ENCODE data around the gene FAAP20.

FAAP20 gene

DNA sequence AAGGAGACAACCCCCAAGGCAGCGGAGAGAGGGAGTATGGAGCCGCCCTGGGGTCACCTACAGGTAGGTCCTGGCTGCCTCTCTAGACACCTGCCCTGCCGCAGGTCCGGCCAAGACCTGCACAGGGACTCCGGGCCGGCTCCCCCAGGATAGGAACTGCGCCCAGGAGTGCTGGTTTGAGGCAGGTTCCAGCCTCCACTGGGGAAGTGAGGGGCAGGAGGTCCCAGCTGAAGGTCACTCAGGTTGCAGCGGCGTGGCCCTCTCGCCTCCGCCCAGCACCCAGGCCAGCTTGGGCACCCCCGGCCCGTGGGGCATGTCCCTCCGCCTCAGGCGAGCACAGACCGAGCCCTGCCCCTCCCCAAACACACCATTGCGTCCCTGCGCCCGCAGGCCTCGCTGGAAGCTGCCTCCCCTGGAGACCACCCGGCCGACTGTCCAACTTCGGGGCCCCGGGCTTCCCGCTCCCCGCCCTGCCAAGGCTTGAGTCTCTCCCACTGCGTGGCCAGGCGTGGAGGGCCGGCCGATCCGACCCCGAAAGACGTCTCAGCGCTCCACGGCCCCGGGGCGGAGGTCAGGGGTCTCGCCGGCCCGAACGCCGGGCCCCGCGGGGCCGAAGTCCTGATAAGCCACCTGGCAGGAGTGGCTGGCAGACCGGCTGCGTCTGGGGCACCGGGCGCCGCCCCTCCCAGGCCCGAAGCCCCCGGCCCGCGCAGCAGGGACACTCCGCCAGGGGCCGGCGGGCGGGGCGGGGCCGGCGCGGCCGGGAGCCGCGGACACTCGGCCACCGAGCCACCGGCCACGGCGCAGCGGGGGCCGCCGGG, 32.2 kb upstream of the FAAP20 start:
- H3K4me3 ChIP-seq (ENCODE audit: low read length), result peak overlapping the region; percentile 76
- H3K27me3 ChIP-seq (ENCODE audit: insufficient read depth, low read length), result no peaks in the 10 kb centered on the region
- H2AFZ ChIP-seq (ENCODE audit: low read depth, low read length), result no peak overlapping the region

GRCh38 chr1:2224631-2225428, 30.3 kb upstream of the FAAP20 start:
- Histone ChIP-seq H2AFZ (ENCODE audit: low read depth, low read length) (no peak overlapping the region), H3K4me1 (ENCODE audit: insufficient read depth, low read length) (peaks cover 3% of the 10 kb centered on the region), H3K4me3 (ENCODE audit: low read length) (no peak overlapping the region), H3K27me3 (ENCODE audit: insufficient read depth, low read length) (no peaks in the 10 kb centered on the region), H3K36me3 (ENCODE audit: insufficient read depth, low read length) (no peaks in the 10 kb centered on the region), H3K9me3 (ENCODE audit: low read length) (no peaks in the 10 kb centered on the region)

More for the DNA sequence above, 32.2 kb upstream of the FAAP20 start:
- no peaks in the 10 kb centered on the region for H3K9me3 ChIP-seq (ENCODE audit: low read length)
- peaks cover 12% of the 10 kb centered on the region for H3K4me1 ChIP-seq (ENCODE audit: insufficient read depth, low read length)
- no peaks in the 10 kb centered on the region for H3K36me3 ChIP-seq (ENCODE audit: insufficient read depth, low read length)

GRCh38 chr1:2224170-2224584, 29.6 kb upstream of the FAAP20 start:
- no peaks in the 10 kb centered on the region for H3K36me3 ChIP-seq (ENCODE audit: insufficient read depth, low read length)
- no peaks in the 10 kb centered on the region for H3K27me3 ChIP-seq (ENCODE audit: insufficient read depth, low read length)
- no peaks in the 10 kb centered on the region for H3K9me3 ChIP-seq (ENCODE audit: low read length)
- no peak overlapping the region for H2AFZ ChIP-seq (ENCODE audit: low read depth, low read length)
- H3K4me3 ChIP-seq (ENCODE audit: low read length), result no peak overlapping the region
- peaks cover 3% of the 10 kb centered on the region for H3K4me1 ChIP-seq (ENCODE audit: insufficient read depth, low read length)

DNA sequence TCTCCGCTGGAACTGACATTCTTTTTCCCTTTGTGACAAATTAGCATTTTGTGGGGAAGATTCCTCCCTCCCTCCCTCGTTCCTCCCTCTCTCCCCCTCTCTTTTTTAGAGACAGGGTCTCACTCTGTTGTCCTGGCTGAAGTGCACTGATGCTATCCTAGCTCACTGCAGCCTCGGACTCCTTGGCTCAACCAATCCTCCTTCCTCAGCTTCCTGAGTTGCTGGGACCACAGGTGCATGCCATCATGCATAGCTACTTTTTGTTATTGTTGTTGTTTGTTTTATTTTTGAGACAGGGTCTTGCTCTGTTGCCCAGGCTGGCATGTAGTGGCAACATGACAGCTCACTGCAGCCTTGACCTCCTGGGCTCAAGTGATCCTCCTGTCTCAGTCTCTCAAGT, 26.7 kb upstream of the FAAP20 start:
- Histone ChIP-seq H3K4me1 (ENCODE audit: insufficient read depth, low read length) (no peaks in the 10 kb centered on the region), H3K27me3 (ENCODE audit: insufficient read depth, low read length) (no peaks in the 10 kb centered on the region), H3K36me3 (ENCODE audit: insufficient read depth, low read length) (no peaks in the 10 kb centered on the region), H3K4me3 (ENCODE audit: low read length) (no peak overlapping the region), H2AFZ (ENCODE audit: low read depth, low read length) (no peak overlapping the region), H3K9me3 (ENCODE audit: low read length) (no peaks in the 10 kb centered on the region)

DNA sequence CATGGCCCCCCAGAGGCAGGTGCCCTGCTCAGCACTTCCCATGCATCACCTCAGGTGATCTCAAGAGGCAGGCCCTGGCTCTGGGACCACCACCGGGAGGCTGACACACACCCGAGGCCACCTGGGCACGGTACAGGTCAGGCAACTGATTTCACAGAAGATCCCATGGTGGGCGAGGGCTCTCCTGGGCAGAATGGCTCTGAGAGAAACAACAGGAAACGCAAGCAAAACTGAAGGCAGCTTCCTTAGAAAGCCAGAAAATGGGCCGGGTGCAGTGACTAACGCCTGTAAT, 22.1 kb upstream of the FAAP20 start:
- Histone ChIP-seq H2AFZ (ENCODE audit: low read depth, low read length) (no peak overlapping the region), H3K27me3 (ENCODE audit: insufficient read depth, low read length) (no peaks in the 10 kb centered on the region), H3K4me1 (ENCODE audit: insufficient read depth, low read length) (peaks cover 34% of the 10 kb centered on the region), H3K36me3 (ENCODE audit: insufficient read depth, low read length) (no peaks in the 10 kb centered on the region), H3K9me3 (ENCODE audit: low read length) (no peaks in the 10 kb centered on the region), H3K4me3 (ENCODE audit: low read length) (no peak overlapping the region)

GRCh38 chr1:2215909-2216766, 21.6 kb upstream of the FAAP20 start:
- no peak overlapping the region for H2AFZ ChIP-seq (ENCODE audit: low read depth, low read length)
- H3K27me3 ChIP-seq (ENCODE audit: insufficient read depth, low read length), result no peaks in the 10 kb centered on the region
- no peaks in the 10 kb centered on the region for H3K36me3 ChIP-seq (ENCODE audit: insufficient read depth, low read length)
- H3K9me3 ChIP-seq (ENCODE audit: low read length), result no peaks in the 10 kb centered on the region
- no peak overlapping the region for H3K4me3 ChIP-seq (ENCODE audit: low read length)
- peaks cover 34% of the 10 kb centered on the region for H3K4me1 ChIP-seq (ENCODE audit: insufficient read depth, low read length)

DNA sequence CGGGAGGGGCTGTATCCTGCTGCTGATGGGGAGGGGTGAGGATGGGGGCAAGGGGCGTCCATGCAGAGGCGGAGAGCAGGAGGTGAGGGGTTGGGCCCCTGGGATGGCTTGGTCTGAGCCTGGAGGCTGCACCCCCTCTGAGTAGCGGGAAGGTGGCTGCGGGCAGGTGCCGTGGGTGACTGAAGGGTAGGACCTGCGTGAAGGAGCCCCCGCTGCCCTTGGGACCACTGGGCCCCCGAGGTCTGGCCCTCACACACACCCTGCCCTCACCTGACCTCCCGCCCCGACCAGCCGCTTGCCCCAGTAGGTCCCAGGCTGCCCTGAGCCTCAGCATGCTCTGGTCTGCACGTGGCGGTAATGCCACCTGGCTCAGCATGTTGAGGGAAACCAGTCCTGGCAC, 20.8 kb upstream of the FAAP20 start:
- Histone ChIP-seq H2AFZ (ENCODE audit: low read depth, low read length) (no peak overlapping the region), H3K36me3 (ENCODE audit: insufficient read depth, low read length) (no peaks in the 10 kb centered on the region), H3K27me3 (ENCODE audit: insufficient read depth, low read length) (no peaks in the 10 kb centered on the region), H3K9me3 (ENCODE audit: low read length) (no peaks in the 10 kb centered on the region), H3K4me3 (ENCODE audit: low read length) (no peak overlapping the region), H3K4me1 (ENCODE audit: insufficient read depth, low read length) (peaks cover 34% of the 10 kb centered on the region)

GRCh38 chr1:2214541-2215241, 20.1 kb upstream of the FAAP20 start:
- Histone ChIP-seq H3K4me1 (ENCODE audit: insufficient read depth, low read length) (peaks cover 36% of the 10 kb centered on the region), H3K36me3 (ENCODE audit: insufficient read depth, low read length) (no peaks in the 10 kb centered on the region), H3K4me3 (ENCODE audit: low read length) (no peak overlapping the region), H3K27me3 (ENCODE audit: insufficient read depth, low read length) (no peaks in the 10 kb centered on the region), H2AFZ (ENCODE audit: low read depth, low read length) (no peak overlapping the region), H3K9me3 (ENCODE audit: low read length) (no peaks in the 10 kb centered on the region)

DNA sequence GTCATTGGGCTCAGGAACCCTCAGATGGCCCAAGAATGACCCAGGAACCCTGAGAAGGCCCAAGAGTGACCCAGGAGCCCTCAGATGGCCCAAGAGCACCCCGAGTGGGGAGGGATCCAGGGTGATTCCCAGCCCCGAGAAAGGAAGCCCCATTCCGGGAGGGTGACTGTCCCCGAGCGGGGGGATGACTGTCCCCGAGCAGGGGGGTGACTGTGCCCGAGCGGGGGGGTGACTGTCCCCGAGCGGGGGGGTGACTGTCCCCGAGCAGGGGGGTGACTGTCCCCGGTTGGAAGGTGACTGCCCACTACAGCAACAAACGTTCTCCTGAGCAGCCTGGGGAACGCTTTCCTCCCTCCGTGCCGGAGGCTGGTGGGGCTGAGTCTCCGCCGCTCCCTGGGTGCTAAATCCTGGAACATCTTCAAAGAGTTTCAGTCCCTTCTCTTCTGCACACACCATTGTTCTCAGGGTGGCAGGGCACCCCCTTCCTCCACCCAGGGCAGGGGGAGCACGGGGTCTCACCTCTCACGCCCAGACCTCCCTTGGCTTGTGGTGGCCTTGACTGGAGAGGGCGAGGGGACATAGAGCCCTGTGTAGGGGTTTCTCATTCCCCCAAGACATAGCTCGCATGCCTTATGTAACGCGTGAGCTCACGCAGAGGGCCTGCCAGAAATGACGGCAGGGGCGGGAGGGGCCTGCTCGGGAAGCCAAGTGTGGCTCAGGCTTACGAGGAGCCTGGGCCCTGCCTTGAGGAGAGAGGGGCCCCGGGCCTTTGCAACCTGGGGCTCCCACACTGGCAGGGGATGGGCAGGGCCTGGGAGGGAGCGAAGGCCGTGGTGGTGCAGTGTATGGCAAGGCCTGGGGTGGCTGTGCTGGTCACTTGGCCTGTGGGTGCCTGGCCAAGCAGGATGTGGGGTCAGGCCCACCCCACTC, 19.3 kb upstream of the FAAP20 start:
- H3K9me3 ChIP-seq (ENCODE audit: low read length), result no peaks in the 10 kb centered on the region
- H3K27me3 ChIP-seq (ENCODE audit: insufficient read depth, low read length), result no peaks in the 10 kb centered on the region
- H3K4me3 ChIP-seq (ENCODE audit: low read length), result no peak overlapping the region
- H3K36me3 ChIP-seq (ENCODE audit: insufficient read depth, low read length), result no peaks in the 10 kb centered on the region
- peaks cover 42% of the 10 kb centered on the region for H3K4me1 ChIP-seq (ENCODE audit: insufficient read depth, low read length)
- no peak overlapping the region for H2AFZ ChIP-seq (ENCODE audit: low read depth, low read length)

- H2AFZ ChIP-seq (ENCODE audit: low read depth, low read length), result peak overlapping the region; percentile 71
- H3K27me3 ChIP-seq (ENCODE audit: insufficient read depth, low read length), result no peaks in the 10 kb centered on the region
- peaks cover 45% of the 10 kb centered on the region for H3K4me1 ChIP-seq (ENCODE audit: insufficient read depth, low read length)
- H3K36me3 ChIP-seq (ENCODE audit: insufficient read depth, low read length), result no peaks in the 10 kb centered on the region
- H3K9me3 ChIP-seq (ENCODE audit: low read length), result no peaks in the 10 kb centered on the region
- H3K4me3 ChIP-seq (ENCODE audit: low read length), result peak overlapping the region; percentile 43
Measured at GRCh38 chr1:2212532-2213491, 18.2 kb upstream of the FAAP20 start.

GRCh38 chr1:2212274-2212531, 17.6 kb upstream of the FAAP20 start:
- Histone ChIP-seq H3K9me3 (ENCODE audit: low read length) (no peaks in the 10 kb centered on the region), H2AFZ (ENCODE audit: low read depth, low read length) (peak overlapping the region; percentile 71), H3K36me3 (ENCODE audit: insufficient read depth, low read length) (no peaks in the 10 kb centered on the region), H3K4me3 (ENCODE audit: low read length) (no peak overlapping the region), H3K27me3 (ENCODE audit: insufficient read depth, low read length) (no peaks in the 10 kb centered on the region), H3K4me1 (ENCODE audit: insufficient read depth, low read length) (peaks cover 49% of the 10 kb centered on the region)

Data from neuron (in vitro differentiated cells).